OCI-M1 (cell line): ENCODE results near the gene OCA2.
A peak's percentile ranks its signal among the peaks of the same experiment; 100 is the strongest.
"Not testable (repeated sequence)": the region's sequence is repeated elsewhere in the genome, so short reads cannot be mapped to it uniquely, and the experiment has no call there.

Experiments
- DNase-seq: peaks from one replicate; lab custom pipeline; 2025; lab: John Stamatoyannopoulos, UW

The OCA2 gene

DNA sequence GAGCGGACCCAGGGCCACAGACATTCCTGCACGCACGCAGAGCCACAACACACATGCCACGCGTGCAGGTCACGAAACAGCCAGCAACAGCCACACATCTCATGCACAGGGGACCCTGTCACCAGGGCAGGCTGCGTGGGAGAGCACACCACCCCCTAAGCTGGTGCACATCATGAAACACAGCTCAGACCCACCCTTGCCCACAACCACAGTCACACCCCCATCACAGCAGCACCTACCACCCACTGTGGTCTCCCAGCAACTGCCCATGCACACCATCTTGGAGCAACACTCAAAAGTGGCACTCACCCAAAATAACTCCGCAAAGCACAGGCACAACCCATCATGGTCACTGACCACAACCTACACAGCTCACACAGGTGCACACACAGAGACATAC is 75.7 kb downstream of the OCA2 start:
- DNase-seq: no peak

DNA sequence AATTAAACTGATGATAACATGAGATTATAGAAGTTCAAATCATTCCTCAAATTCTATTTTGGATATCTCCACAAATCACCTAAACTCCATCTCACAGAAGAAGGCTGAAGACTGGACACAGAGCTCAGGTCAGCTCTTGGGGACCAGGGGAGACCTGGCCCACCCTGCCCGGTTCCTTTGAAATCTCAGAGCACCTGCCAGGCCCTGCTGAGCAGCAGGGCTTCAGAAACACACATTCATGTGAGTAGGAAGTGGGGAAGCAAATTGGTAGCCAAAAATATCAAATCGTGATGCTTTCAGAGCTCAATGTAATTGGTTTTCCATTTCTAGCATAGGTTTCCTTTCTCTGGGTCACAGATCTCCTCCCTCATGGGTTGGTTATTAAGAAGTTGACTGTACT is 76.2 kb downstream of the OCA2 start:
- no peak for DNase-seq

DNA sequence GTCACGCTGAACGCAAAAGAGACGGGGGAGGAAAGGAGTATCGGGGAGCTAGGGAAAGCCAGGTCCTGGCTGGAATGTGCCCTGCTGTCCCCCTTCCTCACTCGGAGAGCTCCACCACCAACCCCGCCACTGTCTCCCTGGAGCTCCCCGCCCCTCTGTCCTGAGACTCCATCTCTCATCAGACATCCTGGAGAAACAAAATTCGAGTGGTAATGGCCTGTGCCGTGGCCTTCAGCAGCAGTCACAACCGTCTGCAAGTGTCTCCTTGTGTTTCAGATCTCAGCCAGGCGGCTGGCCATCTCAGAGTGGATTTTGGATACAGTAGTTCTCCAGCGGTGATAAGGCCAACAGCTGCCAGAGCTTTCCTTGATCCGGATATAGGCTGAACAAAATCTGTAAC is 76.9 kb downstream of the OCA2 start:
- DNase-seq: no peak

DNA sequence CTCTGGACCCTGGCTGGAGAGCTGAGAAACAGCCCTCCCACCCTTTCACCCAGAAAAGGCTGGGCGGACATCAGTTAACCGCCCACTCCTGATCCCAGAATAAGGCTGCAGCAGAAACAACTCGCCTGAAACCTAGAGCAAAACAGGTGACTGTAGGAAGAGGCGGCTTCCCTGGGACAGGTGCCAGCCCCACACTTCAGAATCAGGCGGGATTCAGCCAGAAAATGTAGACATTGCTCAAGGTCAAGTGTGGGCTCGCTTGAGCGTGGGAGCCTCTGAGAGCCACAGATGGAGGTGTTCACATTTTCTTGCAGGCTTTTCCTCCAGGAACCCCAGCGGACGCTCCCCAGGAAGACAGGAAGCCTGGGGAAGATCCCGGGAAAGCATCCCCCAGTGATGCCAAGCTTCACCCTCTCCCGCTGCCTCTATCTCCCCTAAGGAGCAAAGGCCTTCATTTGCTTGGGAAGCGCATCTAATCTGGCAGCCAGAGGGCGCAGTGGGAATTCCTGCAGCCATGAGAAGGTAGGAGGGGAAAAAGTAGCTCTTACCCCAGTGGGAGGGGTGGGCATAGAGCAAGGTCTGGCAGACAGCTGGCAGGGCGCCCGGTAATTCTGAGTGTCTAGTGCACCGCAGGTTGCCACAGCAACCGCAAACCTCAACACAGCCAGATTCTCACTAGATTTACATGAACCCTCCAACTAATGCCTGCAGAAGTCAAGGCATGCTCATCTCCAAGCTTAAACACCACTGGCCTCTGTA is 77.7 kb downstream of the OCA2 start:
- DNase-seq: peak; percentile 60

DNA sequence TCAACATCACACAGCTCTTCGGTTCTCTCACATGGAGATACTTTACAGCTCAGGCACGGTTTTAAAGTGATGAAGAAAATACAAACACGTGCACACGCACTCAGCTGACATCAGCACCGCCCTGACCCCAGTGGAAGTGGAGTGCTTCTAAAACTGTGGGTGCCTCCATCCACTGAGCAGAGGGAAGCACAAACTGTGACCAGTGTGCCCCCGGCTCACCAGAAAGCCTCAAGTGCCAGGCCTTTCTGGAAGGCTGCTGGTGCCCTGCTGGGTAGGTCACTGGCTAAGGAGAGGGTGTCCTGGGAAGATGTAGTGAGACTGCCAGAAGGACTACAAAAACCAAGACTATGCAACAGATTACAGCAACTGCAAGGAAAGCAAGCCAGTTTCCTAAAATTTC is 78.5 kb downstream of the OCA2 start:
- no peak for DNase-seq

DNA sequence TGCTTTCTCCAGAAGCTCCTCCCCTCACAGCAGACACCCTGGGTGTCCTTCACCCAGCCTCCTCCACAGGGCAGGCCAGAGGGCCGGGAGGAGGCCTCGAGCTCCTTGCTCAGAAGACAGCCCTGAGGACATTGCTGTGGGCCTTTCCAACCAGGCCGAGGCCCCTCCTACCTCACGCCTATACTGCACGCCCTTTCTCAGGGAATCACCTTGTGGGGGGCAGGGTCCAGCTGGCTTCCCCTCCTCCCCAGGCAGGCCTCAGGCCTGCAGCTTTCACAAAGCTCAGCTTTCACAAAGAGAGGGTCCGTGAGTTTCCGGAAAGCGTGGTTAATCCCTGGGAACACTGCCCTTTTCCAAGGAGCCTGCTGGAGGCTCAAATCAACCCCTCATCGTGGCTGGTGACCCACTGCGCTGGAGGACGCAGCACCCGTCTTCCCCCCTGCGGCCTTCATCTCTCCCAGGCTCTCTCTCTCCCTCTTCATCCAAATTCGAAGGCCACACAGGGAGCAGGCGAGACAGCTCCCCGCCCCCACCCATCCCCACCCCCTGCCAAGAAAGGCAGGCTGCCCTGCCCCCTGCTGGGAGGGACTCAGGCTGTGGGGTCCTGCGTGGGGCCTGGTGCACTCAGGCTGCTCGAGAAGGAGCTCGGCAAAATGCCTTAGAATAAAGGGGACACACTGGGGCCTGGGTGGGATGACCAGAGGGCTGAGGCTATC is 79.4 kb downstream of the OCA2 start:
- no peak for DNase-seq

DNA sequence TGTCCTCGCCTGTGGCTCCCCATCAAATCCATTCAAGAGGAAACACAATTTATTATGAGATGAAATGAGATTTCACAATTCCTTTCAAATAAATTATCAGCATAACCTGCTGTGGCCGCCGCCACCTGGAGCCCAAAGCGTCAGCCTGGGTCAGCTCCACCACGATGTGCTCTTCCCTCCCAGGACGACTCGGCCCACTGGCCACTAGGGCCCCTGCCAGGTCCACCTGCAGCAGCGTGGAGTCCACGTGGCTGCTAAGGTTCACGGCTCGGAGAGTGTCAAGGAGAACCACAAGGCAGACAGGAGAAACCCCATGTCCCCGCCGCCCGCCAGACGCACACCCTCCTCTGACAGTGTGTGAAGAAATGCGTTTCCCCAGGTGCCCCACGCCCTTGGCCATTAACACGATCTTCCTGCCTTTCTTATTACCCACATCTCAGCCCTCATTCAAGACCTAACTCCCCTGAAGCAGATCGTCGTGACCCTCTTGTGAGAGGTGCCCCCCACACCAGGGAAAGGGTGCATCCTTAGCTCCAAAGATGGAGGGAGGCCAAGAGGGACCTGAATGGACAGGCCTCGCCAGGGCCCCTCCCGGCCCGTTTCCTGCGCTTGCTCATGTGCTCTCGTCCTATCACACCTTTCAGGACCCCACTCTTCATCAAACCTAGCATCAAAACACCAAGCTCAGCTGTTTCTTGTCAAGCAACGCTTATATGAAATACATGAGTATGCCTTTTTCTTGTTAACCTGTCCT is 80.6 kb downstream of the OCA2 start:
- no peak for DNase-seq

DNA sequence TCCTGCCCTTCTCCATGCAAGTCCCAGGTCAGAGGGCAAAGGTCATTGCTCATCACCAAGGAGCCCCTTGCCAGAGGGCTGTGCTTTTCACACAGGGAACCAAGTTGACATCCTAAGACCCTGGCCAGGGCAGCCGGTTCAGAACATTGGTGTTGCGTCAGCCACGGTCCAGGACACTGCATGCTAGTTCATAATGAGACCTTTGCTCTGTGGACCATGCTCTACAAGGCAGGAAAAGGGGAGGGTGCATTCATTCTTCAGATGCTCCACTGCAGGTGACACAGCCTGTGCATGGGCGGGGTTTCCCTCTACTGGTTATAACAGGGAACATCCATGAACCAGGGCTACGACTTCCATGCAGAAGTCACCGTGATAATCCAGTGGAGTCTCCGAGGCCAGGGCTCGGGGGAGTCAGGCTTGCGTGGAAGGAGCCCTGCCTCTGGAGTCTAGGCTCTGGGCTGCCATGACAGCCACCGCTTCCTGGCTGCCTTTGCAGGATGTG is 81.6 kb downstream of the OCA2 start:
- DNase-seq: peak; percentile 14

DNA sequence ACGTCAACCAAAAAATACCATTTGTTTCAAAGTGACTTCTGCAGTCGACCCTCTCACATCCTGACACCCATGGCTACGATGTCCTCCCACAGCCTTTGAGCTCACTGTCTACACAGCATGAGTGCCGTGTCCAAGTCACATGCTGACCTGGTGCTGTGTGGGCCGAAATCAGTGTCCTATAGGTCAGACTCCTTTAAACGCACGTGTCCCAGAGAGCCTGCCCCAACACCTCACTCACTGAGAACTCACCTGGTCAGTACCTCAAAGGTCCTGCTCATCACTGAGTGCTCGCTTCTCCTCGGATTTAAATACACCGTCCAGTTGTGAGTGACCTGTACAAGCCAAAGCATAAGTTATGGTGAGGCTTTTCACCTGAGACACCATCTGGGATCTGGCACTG is 83.3 kb downstream of the OCA2 start:
- no peak for DNase-seq

DNA sequence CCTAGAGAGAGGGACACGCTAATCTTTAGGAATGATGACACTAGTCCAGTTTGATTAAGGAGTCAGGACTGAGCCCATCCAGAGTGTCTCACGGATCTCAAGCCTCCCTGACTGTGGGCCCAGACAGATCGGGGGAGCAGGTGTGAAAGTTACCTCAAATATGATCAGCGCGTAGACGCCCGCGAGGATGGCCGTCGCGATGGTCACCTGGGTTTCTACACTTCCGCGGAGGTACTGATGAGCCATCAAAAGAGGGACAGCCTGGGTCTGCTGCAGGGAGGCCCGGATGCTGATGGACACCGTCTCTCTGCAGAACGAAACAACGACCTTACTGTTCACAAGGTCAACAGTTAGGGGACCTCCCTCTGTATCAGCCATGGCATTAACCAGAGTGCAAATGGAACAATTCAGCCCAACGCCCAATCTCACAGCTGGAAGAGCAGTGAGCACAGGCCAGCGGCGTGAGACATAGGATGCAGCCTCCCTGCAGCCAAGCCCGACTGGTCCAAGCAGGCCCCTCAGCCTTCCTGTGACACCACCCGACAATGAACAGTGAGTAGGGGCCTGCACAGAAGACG is 84.4 kb downstream of the OCA2 start:
- no peak for DNase-seq

DNA sequence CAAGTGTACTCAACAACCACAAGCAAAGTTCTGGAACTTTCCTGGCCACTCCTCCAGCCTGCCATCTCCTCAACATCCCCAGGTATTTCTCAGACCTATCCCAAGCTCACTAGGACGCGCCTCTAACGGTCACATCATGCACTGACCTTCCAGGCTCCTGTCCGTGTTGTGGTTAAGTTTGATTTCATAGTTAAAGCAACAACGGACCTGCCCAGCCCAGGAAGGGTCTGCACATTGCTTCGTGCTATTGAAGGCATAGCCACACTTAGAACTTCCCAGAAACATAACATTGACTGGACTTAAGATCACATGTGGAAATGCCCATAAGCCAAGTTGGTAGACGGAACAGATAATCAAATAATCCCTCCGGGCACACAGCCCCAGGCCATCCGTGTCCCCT is 85.1 kb downstream of the OCA2 start:
- DNase-seq: no peak

DNA sequence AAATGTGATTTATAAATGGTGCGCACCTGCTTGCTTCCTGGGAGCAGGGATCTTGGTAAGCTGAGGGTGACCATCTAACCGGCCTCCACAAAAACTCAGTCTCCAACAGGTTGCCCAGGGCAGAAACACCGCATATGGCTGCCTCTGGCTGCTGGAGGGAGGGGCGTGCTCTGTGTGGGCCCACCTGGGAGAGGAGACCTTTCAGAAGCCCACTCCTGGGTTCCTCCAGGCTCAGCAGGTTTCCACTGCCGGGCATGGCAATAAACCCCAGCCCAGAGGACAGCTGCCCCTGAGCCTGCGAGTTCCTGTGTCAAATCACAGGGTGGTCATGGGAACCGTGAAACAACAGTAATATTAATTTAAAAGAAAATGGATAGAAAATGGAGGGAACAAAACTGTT is 85.6 kb downstream of the OCA2 start:
- no peak for DNase-seq

DNA sequence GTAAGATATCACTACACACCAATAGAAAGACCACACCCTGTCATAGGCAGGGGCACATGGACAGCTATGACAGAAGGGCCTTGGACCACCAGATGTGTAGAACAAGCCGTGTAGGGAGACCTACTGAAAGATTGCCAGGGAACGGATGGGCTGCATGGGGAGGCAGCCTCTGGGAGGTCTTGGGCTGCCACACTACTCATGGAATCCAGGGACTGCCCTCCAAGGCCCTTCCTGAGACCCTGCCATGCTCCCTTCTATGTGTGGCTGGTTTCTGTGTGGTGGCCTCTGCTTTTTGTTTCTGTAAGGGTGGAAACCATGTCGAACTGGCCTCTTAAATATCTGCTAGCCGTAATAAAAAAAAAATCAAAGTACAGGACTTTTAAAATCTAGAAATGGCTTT is 86.9 kb downstream of the OCA2 start:
- DNase-seq: no peak

DNA sequence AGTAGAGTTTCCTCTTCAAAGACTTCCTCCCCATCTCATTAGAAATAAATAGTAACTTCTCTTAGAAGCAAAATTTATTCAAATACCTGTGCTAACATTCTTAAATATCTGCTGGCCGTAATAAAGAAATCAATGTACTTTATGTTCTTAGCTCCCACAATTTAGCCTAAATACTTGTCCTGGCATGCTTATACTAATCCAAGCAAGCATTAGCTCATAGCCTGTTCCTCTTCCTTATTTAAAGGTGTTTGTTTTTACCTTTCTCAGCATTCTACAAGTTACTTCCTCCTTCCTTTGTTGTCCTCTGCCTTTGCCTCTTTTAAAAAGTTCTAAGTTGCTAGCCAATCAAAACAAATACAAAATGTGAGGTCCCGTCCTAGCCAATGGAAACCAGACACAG is 90.9 kb downstream of the OCA2 start:
- DNase-seq: not testable (repeated sequence)

DNA sequence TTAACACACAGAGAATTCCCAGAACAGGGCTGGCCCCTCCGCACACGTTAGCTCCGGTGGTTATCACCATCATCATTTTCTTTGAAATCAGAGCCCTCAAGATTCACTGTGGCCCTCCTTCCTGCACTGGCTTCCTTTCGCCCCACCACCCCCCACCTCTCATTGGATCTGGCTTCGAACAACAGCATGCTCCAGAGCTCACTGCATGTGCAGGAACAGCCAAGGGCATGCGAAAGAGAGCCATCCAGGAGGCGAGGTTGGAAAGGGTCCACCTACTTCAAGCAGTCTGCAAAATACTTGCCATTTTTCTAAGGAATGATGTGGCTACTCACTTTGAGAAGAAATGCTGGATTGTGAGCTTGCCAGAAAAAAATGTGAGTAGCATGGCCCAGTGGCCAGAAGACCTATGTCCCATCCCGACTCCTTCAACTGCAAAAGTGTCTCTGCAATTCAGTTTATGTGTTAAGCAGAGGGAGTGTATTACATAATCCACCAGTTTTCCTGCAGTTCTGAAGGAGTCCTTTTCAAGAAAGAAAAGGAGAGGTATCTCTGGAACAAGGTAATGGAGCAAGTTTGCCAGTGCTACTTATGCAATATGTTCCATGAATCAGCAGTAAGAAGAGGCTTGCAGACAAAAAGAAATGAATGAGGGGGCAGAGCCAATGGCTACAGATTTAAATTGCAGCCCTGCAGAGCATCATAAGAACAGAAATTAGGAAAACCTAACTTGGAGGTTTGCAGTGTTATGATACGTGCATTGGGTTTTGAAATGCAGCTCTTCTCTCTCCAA is 92.8 kb downstream of the OCA2 start:
- no peak for DNase-seq

DNA sequence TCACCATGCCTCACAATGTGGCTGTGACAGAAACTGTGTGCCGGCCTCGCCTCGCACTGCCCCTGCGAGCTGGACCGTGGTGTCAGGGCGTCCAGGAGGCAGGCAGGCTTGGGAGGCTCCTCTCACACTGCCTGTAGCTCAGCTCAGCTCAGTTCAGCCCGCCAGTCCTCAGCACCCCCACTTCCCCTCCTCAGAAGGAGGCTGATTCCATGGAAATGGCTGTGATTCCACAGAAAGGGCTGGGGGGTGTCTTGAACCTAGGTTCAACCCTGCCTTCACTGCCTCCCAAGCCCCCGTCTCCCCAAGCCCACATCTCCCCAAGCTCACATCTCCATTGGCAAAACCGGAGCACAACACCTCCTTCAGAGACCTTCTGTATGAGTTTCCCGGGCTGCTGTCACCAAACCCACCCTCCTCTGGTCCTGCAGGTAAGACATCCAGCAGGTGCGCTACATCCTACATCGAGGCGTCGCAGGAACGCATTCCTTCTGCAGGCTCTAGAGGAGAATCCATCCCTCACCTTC is 94.0 kb downstream of the OCA2 start:
- DNase-seq: no peak

DNA sequence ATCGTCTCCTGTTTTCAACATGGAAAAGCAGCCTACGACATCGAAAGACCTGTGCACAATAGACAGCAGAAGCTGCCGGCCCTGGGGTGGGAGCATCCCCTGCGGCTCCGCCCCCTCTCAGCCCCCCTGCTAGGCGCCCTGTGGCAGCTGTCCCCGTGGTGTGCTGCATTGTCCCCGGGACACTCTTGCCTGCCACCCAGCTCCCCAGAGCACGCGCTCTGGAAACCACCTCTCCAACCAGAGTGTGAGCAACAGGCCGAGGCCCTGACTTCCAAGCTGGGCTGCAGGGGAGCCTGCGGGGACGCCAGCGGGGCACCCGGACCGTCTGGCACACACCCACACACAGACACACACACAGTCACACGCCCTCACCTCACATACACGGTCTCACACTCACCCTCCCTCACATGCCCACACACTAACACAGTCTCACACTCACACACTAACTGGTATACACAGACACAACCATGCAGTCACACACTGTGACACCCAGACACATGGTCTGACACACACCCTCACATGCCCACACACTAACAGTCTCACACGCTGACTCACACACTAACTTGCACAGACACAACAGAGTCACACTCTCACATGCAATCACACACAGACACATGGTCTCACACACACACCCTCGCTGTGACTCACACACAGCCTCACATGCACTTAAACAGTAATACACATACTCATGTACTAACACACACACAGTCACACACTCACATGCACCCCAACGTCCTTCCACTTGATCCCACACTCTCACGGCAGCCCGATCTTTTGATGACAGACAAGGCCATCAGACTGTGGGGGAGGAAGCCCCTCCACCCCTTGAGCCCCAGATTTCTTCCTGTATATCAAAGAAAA is 94.7 kb downstream of the OCA2 start:
- no peak for DNase-seq

DNA sequence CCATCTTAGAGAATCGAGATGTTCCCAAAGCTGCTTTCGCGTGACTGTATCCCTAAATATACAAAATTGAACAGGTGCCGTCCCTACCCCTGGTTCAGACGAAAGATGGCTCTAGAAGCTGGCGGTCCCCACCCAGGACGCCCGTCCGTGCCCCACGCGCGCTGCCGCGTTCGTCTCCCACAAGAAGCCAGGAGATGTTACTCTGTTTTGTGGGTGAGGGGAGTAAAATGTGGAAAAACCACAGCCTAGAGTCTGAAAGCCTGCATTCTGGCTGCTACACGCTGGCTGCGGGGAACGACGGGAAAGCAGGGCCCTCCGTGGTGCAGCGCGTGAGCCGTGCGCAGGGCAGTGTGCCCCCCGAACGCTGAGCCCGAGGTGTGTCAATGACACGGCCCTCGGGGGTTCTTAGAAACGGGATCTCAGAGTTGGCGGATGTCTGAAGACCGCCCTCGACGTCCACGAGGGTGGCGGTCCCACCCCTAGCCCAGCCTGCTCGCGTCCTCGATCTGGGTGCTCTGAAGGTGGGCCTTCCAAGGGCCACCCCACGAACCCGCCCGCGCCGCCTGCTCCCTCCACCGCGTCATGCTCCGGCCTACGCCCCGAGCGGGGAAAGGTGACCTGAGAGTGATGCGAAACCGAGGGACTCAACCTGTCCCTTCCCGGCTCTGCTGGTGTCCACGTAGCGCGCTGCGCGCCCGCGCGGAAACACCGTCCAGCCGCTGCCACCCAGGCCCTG is 95.6 kb downstream of the OCA2 start:
- DNase-seq: no peak

DNA sequence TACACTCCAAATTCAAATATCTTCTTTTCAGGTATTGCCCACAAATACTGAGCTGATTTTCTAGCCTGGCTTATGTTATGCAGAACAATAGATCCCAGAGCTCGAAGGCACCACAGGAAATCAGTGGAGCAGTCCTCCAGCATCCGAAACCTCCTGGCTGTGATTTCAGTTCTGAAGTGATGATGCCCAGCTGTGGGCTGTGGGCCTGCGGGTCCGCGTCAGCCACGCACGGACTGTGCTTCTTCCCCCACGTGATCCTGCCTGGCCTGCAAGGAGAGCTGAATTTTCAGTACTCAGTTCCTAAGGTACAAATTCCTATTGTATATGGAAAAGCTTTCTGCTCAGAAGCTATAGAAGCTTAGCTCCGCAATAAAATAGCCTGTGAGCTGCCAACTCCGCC is 96.2 kb downstream of the OCA2 start:
- DNase-seq: no peak
